ENCODE data around the gene CFAP46.
"Not testable (repeated sequence)": the region's sequence is repeated elsewhere in the genome, so short reads cannot be mapped to it uniquely, and the experiment has no call there.

Gene CFAP46

DNA sequence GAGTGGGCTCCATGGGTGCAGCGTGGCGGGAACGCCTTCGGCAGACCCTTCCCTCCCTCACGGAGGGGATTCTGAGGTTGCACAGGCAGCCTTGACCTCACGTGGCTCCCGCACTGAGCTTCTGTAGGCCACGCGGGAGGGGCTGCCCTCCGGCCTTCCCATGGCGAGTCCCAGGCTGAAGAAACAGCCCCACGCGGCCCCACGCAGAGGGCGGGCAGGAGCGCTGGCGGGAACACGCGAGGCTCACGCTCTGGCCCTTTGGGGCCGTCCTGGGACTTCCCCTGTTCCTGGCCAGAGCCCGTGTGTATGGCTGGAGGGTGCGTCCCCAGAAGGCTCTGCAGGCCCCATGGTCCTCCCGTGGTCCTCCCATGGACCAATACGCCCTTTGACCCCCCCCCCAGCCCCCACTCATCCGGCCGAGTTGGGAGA lies 134.7 kb downstream of the CFAP46 start:
- DNase-seq (ENCODE audit: low read depth in 3 of 3) = no peak

GRCh38 chr10:132806561-132807003 lies 135.8 kb downstream of the CFAP46 start:
- no peak for DNase-seq (ENCODE audit: low read depth in 3 of 3)

DNA sequence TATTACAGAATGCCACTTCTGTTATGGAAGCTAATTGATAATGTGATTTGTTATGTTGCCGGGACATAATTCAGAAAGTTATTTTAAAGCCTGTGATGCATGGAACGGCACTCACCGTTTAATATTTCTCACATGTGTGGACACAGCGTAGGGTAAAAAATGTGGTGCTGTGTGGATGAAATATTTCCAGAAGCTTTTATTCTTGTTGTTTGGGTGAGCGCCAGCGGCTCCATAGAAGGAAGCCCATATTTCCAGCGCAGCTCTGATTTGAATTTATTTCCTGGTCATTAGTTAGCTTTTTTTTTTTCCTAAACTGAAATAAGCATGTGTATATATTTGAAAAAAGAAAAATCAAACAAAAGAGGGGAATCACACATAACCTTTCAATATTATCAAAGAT lies 136.3 kb downstream of the CFAP46 start:
- DNase-seq (ENCODE audit: low read depth in 3 of 3) = no peak

- DNase-seq (ENCODE audit: low read depth in 3 of 3) = no peak
Observed at GRCh38 chr10:132805599-132805998, 136.8 kb downstream of the CFAP46 start.

DNA sequence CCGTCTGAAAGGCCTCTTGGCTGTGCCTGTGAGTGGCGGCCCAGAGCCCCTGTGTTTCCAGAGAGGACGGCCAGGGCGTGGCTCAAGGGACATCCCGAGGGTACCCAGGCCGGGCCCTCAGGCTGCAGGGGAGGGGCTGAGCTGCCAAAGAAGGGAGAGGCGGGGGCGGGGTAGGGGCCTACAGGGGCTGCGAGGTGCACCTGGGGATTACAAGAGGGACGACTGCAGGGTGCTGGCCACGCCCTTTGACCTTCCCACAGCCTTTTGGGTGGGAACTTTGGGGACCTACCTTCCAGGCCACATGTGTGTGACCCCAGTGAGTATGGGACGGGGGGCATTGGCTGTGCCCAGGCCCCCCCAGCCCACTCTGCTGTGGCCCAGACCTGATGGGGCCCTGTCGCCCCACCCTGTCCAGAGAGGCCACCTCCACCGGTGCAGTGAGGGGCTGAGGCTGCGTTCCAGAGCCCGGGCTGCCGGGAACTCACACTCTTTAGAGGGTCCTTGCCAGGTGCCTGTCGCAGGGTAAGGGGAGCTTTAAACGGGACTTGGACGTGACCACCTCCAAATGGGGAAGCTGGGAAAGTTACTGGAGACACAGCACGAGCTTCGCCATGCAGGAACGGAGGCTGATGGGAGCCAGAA lies 137.5 kb downstream of the CFAP46 start:
- DNase-seq (ENCODE audit: low read depth in 3 of 3) = no peak

- DNase-seq (ENCODE audit: low read depth in 3 of 3) = no peak
Observed at GRCh38 chr10:132804287-132804686, 138.1 kb downstream of the CFAP46 start.

GRCh38 chr10:132803416-132804210 lies 138.8 kb downstream of the CFAP46 start:
- no peak for DNase-seq (ENCODE audit: low read depth in 3 of 3)

- no peak for DNase-seq (ENCODE audit: low read depth in 3 of 3)
Observed at GRCh38 chr10:132802694-132803320, 139.6 kb downstream of the CFAP46 start.

DNA sequence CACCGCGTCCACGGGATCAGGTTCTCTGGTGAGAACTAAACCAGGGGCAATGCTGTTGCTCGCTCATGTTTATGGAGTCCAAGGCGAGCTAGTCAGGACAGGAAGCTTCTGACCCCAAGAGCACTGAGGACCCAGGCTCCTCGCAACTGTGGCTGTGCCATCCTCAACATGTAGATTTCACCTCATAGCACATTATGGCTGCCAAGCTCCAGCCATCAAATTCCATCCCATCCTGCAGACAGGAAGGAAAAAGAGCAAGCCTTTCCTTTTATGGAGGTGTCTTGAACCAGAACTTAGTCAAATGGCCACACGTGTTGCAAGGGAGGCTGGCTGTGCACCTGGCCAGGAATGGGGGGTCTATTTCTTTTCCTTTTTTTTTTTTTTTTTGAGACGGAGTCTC lies 140.3 kb downstream of the CFAP46 start:
- no peak for DNase-seq (ENCODE audit: low read depth in 3 of 3)

DNA sequence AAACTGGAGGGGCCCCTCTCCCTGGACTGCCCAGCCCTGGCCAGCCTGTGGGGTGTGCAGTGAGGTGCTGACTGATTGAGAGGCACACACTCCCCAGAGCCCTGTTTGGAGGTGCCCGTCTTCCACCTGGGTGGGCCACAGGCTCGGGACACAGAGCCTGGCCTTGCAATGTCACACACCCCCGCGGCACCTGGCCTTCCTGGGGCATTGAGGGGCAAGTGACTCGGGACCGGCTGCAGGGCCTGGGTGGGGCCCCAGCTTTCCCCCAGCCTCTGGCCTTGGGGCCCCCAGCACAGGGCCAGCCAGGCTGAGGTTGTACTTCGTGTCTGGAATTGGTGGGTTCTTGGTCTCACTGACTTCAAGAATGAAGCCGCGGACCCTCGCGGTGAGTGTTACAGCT lies 142.5 kb downstream of the CFAP46 start:
- no peak for DNase-seq (ENCODE audit: low read depth in 3 of 3)

- no peak for DNase-seq (ENCODE audit: low read depth in 3 of 3)
Observed at GRCh38 chr10:132798876-132799275, 143.5 kb downstream of the CFAP46 start.

DNA sequence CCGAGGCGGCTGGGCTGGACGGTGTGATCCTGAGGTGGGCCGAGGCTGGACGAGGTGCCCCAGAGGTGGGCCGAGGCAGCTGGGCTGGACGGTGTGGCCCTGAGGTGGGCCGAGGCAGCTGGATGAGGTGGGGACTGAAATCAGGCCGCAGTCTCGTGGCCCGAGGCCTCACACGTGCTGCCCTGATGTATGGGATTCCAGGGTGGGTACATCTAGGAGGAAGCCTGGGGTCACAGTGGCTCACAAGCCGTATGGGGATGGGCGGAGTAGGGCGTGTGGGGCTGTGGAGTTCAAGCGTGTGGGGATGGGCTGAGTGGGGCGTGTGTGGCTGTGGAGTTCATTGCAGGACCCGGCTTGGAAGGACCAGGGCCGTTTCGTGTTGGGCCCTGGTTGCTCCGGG lies 144.0 kb downstream of the CFAP46 start:
- DNase-seq (ENCODE audit: low read depth in 3 of 3) = no peak

- not testable (repeated sequence) for DNase-seq (ENCODE audit: low read depth in 3 of 3)
Observed at GRCh38 chr10:132797986-132798385, 144.4 kb downstream of the CFAP46 start.

- no peak for DNase-seq (ENCODE audit: low read depth in 3 of 3)
Observed at GRCh38 chr10:132796846-132797245, 145.5 kb downstream of the CFAP46 start.

- no peak for DNase-seq (ENCODE audit: low read depth in 3 of 3)
Observed at GRCh38 chr10:132793871-132794849, 148.2 kb downstream of the CFAP46 start.

- no peak for DNase-seq (ENCODE audit: low read depth in 3 of 3)
Observed at GRCh38 chr10:132793213-132793612, 149.2 kb downstream of the CFAP46 start.

DNA sequence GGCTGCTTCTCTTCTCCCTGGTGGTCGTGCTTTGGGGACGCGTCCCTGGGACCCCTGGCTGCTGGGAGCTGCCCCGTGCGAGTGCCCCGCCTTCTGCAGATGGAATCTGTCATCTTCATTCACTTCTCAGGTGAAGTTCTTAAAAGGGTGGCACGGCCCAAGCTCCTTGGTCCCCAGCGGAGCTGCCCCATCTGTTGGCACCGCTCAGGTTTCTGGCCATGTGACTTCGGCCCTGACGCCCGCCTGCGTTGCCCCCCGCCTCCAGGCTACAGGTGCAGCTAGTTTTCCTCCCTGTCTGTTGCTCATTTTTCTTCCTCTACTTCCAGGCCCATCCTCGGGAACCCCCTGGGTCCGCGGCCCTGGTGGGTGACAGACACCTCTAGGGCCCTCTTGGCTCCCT lies 149.6 kb downstream of the CFAP46 start:
- DNase-seq (ENCODE audit: low read depth in 3 of 3) = no peak

- DNase-seq (ENCODE audit: low read depth in 3 of 3) = not testable (repeated sequence)
Observed at GRCh38 chr10:132792099-132792498, 150.3 kb downstream of the CFAP46 start.

DNA sequence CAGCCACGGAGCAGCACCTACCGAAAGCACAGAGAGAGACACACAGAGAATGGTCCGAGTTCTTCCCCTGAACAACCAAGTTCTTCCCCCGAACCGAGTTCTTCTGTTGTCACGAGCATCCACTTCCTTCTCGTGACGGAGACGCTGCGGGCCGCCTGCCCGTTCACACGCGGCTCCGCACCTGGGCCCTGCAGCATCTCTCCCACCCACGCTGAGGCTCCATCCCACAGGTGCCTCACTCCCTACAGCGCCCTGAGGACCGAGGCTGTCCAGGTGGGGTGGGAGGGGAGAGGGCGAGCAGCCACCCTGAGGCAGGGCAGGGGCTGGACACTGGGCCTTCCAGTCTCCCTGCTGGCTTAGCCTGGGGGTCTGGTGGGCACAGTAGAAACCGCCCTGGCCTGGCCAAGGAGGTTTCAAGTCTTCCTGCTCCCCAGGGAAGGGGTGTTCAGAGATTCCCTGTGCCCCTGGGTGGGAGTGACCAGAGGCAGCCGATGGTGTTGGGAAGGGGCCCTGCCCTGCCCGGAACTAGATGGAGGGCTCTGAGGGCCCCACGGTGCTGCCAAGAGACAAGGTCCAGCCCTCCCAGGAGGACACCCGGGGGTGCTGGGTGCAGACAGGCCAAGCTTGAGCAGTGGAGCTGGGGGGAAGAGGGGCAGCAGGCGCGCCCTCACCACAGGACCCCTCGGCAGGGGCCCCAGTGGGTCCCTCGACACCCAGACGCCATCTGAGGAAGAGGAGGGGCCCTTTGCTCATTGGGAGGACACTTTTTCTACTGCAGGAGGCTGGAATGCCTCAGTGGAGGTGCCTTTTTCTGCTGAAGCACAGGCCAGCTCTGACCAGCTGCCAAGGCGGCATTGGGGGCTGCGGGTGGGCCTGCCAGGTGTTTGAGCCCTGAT lies 151.2 kb downstream of the CFAP46 start:
- DNase-seq (ENCODE audit: low read depth in 3 of 3) = no peak

GRCh38 chr10:132790470-132790869 lies 151.9 kb downstream of the CFAP46 start:
- DNase-seq (ENCODE audit: low read depth in 3 of 3) = no peak

Measured in stimulated activated CD4-positive, alpha-beta T cell treated with anti-CD3 and anti-CD28 coated beads, TNF-alpha, amount 100 ng/mL, for 4 hours (primary cell).